ENCODE data around the gene SMG7.

DNA sequence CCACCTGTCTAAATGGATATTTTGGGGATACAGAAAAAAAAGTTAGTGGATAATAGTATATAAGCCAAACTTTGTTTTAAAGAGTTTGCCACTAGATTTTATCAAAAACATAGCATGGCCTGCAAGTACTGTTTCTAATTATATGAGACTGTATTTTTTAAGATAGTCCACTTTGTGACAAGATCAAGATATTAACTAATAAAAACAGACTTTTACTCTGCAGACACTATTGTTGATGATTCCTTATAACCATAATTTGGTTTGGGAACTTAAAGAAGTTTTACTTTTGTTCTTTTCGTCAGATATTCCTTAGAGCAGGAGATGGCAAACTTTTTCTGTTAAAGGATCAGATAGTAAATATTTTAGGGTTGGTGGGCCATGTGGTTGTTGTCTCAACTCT lies 36.4 kb downstream of the SMG7 start:
- TF ChIP-seq, protein P1, sequence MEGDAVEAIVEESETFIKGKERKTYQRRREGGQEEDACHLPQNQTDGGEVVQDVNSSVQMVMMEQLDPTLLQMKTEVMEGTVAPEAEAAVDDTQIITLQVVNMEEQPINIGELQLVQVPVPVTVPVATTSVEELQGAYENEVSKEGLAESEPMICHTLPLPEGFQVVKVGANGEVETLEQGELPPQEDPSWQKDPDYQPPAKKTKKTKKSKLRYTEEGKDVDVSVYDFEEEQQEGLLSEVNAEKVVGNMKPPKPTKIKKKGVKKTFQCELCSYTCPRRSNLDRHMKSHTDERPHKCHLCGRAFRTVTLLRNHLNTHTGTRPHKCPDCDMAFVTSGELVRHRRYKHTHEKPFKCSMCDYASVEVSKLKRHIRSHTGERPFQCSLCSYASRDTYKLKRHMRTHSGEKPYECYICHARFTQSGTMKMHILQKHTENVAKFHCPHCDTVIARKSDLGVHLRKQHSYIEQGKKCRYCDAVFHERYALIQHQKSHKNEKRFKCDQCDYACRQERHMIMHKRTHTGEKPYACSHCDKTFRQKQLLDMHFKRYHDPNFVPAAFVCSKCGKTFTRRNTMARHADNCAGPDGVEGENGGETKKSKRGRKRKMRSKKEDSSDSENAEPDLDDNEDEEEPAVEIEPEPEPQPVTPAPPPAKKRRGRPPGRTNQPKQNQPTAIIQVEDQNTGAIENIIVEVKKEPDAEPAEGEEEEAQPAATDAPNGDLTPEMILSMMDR (IDR thresholded peaks at IDR 0.05): no peak
- TF ChIP-seq, protein P2, sequence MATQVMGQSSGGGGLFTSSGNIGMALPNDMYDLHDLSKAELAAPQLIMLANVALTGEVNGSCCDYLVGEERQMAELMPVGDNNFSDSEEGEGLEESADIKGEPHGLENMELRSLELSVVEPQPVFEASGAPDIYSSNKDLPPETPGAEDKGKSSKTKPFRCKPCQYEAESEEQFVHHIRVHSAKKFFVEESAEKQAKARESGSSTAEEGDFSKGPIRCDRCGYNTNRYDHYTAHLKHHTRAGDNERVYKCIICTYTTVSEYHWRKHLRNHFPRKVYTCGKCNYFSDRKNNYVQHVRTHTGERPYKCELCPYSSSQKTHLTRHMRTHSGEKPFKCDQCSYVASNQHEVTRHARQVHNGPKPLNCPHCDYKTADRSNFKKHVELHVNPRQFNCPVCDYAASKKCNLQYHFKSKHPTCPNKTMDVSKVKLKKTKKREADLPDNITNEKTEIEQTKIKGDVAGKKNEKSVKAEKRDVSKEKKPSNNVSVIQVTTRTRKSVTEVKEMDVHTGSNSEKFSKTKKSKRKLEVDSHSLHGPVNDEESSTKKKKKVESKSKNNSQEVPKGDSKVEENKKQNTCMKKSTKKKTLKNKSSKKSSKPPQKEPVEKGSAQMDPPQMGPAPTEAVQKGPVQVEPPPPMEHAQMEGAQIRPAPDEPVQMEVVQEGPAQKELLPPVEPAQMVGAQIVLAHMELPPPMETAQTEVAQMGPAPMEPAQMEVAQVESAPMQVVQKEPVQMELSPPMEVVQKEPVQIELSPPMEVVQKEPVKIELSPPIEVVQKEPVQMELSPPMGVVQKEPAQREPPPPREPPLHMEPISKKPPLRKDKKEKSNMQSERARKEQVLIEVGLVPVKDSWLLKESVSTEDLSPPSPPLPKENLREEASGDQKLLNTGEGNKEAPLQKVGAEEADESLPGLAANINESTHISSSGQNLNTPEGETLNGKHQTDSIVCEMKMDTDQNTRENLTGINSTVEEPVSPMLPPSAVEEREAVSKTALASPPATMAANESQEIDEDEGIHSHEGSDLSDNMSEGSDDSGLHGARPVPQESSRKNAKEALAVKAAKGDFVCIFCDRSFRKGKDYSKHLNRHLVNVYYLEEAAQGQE (IDR thresholded peaks at IDR 0.05; ENCODE audit: insufficient read depth in 1 of 2, low read depth in 2 of 2, low read length in 1 of 2): no peak
- TF ChIP-seq POLR2AphosphoS5 (IDR thresholded peaks at IDR 0.05; ENCODE audit: low read depth, low read length) (no peak), SIN3A (IDR thresholded peaks at IDR 0.05; ENCODE audit: borderline replicate concordance, insufficient read depth, low read depth, low read length) (no peak), TCF7L2 (IDR thresholded peaks at IDR 0.05; ENCODE audit: low read depth, low read length) (no peak)
